Middle frontal gyrus (tissue), 1 donor: ENCODE measurements around the gene GHRH.

Source experiments
- DNase-seq: peaks from one replicate; pipeline ENCODE4 v3.0.0-alpha.2; 2015; ENCODE audit warnings: low spot score; ENCODE audit errors: extremely low spot score

The GHRH gene, protein sequence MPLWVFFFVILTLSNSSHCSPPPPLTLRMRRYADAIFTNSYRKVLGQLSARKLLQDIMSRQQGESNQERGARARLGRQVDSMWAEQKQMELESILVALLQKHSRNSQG

DNA sequence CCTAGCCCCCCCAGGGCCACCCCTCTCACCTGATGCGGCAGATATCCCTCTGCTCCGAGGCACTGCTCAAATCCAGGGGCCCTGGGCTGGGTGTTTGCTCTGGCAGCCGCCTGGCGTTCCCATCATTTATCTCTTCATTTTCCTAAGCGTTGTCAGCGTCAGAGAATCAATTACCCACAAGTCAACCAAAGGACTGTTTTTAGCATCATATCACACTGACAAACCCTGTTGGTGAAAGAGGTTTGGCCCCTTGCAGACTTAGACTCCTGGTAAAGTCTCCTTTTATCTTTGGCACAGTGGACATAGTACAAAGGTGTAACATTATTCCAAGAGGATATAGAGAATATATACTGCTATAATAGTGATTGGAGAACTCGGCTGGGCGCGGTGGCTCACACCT, at the start of gene GHRH:
TSS of gene GHRH (minus strand) at position 101 of the 400 bp plus-strand sequence. CDS start 4,925 bp downstream, outside the sequence.
- DNase-seq: no peak

DNA sequence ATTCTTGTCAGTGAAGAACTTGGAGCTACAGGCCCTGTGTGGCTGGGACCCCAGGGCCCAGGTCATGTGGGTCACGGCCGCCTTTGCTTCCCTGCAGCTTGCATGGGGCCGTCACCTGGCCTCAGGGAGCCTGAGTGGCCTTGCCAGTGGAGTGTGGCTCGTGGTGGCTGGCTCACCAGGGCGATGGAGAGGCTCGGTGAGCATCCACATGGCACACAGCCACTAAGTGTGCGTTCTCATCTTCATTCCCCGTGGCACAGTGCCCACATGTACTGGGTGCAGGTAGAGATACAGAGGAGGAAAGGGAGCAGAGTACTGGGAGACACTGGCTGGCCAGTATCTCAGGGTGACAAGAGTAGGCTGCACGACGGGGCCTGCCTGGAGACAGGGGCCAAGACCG, 49.3 kb upstream of the GHRH start:
- no peak for DNase-seq

DNA sequence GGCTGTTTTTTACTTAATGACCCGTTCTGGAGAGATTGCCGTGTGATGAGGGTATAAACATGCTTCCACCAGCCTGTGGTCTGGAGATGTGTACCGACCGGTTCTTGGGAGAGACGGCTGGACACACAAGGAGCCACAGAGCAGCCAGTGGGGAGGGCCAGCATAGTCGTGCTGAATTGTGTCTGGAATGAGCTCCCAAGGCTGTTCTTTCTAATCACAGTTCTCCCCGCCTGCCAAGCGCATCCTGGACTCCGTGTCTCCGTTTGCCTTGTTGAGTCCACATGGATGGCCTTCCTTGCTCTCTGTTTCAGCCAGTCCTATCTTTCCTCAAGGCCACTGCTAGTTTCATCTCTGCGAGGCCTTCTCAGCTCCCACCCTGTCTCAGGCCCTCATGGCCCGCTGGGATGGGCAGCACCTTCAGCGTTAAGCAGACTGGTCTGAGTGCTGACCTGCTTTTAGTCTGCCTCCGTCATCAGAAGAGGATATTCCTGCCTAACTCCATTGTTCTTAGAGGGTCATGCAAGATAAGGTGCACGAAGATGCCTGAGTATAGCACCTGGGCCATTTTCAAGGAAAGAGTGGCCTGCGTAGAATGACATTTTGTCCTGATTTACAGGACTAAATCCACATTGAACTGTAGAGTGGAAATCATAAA, 48.4 kb upstream of the GHRH start:
- no peak for DNase-seq

DNA sequence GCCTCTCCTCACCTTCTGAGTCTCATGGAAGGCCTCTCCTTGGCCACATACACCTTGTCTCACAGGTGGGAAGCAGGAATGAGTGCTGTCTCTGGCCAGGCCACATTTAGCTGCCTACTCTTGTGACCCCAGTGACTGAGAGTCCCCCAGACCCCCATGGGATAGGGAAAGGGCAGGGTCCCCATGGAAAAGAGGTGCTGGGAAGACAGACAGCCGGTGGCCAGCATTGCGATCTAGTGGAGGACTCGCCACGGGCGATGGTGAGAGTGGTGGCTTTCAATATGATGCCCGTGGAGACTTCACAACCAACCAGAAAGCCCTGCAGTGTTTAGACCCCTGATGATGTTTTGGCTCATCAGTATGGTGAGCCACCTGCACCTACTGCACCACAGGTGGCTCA, 47.7 kb upstream of the GHRH start:
- no peak for DNase-seq

DNA sequence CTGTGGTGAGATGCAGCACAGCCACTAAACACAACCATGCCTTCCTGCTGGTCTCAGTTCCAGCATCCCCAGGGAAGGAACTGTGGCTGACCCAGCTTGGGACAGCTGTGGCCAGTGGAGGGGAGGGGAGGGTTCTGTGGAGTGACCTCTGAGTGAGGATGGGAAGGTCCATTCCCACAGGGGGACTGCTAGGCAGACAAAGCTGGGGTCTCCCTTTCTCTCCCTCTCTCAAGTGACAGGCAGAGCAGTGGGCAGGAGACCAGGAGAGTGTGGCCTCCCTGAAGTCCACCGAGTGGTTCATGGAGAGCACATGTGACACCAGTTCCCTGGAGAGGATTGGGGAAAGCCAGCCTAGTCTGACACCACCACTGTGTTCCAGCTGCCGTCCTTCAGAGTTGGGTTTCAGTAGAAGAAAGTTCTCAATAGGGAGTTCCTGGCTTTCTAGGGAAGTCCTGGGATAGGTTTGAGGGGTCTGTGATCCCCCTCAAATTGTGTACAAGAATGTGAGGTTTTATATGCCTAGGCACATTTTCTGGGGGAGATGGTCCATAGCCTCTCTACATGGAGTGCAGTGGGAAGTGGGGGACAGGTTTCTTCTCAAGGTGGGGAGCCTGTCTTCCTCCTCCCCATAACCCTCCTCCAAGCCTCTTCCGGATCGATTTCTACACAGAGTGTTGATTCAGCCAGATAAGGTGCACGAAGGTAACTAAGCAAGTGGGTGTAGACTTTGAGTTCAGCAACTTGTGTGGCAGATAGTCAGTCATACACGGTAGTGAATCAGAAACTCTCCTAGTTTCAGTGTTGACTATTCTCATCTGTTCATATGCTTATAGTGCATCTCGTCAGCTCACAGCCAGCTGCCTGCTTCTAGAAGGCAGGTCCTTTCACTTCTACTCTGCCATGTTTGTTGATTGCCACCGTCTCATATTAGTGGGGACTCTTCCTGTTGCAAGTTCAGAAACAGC, 46.8 kb upstream of the GHRH start:
- DNase-seq: no peak

DNA sequence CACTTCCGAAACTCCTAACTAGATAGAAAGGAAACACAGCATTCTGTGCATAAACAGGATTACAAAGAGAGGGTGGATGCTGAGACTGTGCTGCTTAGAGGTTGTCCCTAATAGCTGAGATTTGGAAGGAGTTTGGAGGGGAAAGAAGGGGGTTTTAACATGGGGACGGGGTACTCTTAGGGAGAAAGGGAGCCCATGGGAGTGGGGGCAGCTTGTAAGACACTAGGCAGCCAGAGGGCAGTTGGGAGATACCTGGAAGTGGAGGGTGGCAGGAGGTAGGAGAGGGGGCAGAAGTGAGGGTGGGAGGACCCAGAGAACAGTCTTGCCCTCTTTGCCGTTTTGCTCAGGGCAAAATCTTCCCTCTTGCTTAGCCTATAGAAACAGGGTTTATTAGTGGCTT, 44.2 kb upstream of the GHRH start:
- no peak for DNase-seq

DNA sequence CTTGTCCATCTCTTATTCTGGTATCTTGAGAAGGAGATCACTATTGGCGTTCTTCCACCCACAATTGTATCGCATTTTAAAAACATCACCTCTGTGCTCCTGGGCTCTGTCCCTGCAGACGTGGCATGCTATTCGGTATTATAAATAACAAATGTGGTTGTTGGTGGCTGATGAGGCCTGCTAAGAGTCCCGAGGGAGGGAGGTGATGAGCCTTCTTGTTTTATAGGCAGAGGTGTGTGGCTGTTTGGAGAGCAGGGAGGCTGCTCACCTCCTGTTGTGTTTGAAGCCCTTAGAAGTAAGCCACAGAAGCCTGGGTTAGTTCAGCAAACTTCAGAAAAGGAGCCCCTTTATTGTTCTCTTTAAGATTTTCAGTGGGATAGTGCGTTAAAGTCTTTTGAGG, 43.5 kb upstream of the GHRH start:
- no peak for DNase-seq

DNA sequence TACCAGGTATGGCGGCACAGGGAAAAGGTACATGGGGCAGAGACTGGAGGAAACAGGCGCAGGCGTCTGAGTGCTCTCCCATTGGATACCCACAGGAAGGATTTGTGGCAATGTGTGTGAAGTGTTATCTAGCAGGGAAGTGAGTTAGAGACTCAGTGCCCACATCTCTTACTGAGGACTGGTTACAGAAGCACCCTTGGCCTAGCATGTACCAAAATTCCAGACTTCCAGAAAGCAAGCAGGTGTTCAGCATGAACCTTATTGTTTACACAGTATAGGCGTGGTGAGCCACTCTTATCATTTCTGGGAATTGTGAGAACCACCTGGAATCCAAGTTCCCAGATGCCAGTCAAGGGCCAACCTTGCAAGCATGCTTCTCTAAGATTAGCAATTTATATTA, 42.0 kb upstream of the GHRH start:
- no peak for DNase-seq

DNA sequence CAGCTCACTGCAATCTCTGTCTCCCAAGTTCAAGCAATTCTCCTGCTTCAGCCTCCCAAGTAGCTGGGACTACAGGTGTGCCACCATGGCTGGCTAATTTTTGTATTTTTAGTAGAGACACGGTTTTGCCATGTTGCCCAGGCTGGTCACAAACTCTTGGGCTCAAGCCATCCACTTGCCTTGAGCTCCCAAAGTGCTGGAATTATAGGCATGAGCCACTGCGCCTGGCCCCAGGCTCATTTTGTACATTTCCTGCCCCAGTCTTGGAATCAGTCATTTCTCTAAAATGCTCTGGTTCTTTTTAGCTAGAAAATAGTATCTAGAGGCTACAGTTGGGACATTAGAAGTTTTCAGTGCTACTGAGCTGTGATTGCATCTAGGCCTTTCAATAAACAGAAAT, 41.4 kb upstream of the GHRH start:
- no peak for DNase-seq

DNA sequence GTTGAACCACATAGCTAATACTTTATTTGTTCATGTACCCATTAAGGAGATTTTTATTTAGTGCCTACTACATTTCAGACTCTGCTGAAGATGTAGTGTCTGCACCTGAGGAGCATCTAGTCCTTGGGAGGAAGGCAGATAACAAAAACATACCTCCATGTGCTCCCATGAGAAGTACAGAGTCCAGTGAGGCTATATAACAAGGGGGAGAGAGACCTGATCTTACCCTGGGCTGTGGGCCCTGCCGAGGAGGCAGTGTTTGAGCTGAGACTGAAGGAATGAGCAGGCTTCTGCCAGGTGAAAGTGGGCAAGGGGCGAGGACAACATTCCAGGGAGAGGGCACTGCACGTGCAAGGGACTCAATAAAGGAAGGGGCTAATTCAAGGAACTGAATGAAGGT, 39.9 kb upstream of the GHRH start:
- no peak for DNase-seq

DNA sequence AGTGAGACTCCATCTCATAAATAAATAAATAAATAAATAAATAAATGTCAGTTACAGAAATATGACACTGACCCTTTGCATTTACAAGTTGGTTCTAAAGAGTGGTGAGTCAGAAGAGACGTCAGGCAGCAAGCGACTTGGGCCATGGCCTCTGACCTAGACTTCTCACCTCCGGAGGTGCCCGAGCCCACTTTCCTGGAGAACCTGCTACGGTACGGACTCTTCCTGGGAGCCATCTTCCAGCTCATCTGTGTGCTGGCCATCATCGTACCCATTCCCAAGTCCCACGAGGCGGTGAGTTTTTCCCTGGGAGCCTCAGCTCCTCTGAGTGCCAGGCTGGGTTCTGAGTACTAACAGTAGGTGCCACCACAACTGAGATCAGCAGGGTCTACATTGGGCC, 39.5 kb upstream of the GHRH start:
- DNase-seq: no peak

DNA sequence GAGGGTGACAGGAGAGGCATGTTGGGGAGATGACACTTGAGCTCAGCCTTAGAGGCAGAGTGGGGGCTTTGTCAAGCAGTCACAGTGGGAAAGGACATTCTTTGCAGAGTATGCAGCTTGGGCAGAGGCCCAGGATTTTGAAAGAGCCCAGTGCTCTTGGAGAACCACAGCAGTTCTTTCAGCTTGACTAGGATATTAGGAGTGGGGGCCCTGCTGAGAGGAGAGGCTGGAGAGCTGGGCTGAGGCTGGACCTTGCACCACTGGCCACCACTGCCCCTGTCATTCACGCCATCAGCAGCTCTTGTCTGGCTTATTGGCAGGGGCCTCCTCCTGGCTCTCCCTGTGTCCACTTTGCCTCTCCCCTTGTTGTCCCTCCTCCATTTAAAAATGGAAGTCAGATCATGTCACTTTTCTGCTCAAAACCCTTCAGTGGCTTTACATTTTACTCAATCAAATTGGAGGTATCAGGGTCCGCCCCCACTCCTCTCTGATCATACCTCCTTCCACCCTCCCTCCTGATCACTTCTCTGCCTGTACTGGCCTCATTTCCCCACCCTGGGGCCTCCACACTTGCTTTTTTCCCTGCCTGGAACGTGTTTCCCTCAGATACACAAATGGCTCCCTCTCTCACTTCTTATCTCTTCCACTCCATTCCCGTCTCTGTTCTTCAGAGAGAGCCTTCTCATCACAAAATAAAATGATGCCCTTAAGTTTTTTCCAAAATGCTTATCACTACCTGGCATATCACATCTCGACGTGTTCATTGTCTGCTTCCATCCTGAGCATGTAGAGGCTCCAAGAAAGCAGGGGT, 38.3 kb upstream of the GHRH start:
- no peak for DNase-seq

DNA sequence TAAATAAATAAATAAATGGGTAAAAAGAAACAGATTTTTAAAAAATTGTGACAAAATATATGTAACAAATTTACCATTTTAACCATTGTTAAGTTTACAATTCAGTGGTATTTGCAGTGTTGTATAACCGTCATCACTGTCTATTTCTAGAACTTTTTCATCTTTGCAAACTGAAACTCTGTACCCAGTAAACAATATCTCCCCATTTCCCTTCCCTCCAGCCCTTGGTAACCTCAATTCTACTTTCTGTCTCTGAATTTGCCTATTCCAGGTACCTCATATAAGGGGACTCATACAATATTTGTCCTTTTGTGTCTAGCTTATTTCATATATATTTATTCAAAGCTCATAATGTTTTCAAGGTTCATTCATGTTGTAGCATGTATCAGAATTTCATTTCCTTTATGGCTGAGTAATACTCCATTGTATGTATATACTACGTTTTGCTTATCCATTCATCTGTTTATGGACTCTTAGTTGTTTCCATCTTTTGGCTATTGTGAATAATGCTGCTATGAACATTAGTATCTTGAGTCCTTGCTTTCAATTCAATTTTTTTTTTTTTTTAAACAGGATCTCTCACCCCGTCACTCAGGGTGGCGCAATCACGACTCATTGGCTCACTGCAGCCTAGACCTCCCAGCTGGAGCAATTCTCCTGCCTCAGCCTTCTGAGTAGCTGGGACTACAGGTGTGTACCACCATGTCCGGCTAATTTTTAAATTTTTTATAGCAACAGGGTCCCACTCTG, 36.8 kb upstream of the GHRH start:
- DNase-seq: no peak

DNA sequence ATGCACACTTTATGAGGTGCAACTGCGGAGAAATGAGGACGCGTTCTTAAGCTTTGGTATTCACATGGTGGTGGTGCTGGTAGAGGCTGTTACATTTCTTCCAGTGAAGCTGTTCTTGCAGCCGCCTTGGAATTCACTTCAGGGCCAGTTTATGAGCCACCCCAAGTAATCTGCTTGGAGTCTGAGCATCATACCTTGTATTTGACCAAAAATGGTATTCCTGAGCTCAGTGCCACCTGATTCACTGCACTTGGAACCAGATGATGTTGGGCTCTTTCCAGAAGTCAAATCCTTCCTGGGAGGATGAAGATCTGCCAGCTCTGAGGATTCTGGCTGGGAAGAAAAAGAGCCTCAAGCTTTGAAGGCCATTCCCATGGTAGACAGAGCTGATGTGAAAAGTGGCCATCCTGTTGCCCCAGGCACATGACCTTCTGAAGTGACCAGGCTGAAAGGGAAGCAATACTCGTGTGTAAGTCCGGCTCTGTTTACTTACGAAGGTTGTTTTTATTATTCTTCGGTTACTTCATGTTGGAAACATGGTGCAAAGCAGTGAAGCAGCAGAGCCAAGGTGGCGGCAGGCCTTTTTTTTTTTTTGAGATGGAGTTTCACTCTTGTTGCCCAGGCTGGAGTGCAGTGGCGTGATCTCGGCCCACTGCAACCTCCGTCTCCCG, 35.6 kb upstream of the GHRH start:
- DNase-seq: no peak

DNA sequence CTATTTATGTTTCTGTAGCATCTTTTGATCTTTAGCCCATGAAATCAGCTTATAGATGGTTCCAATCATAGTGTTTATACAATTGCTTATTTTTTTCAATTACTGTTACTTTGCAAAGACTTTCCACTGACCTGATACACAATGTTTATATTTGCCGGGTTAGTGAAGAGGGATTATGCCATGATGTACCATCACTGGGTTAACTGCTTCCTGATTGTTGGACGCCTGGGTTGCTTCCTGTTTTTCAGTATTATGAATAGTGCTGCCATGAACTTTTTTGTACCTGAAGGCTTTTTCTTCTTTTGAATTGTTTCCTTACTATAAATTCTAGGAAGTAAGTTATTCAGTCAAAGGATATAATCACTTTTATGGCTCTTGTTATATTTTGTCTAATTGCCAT, 34.8 kb upstream of the GHRH start:
- no peak for DNase-seq

DNA sequence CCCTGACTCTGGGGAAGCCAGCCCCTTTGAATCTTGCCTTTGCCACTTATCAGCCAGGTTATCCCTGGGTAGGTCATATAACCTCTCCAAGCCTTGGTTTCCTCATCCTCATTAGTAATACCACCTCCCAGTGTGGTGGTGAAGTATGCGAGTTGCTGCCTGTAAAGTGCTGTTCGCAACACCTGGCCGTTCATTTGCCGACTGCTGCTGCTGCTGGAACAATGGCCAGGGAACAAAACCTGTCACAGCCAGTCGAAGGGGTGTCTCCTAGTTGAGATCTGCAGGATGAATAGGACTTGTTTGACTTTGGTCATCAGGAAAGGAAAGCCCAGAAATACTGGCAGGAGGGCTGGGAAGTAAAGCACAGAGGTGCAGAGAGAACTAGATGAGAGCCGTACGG, 34.0 kb upstream of the GHRH start:
- DNase-seq: no peak

DNA sequence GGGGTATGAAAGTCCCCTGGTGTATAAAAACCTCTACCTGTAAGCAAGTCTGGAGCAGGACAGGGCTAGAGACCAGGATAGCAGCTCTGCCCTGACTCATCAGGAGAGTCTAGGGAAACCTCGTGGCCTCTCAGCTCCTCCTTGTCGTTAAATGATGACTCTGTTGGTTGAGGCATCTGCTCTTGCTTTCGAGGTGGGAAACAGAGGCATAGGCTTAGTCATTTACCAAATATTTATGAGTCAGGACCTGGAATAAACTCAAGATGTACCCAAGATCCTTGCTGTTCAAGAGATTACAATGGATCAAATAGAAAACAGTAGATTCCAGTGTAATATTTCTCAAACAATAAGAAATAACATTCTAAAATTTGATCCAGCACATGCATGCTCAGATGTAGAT, 33.4 kb upstream of the GHRH start:
- no peak for DNase-seq

DNA sequence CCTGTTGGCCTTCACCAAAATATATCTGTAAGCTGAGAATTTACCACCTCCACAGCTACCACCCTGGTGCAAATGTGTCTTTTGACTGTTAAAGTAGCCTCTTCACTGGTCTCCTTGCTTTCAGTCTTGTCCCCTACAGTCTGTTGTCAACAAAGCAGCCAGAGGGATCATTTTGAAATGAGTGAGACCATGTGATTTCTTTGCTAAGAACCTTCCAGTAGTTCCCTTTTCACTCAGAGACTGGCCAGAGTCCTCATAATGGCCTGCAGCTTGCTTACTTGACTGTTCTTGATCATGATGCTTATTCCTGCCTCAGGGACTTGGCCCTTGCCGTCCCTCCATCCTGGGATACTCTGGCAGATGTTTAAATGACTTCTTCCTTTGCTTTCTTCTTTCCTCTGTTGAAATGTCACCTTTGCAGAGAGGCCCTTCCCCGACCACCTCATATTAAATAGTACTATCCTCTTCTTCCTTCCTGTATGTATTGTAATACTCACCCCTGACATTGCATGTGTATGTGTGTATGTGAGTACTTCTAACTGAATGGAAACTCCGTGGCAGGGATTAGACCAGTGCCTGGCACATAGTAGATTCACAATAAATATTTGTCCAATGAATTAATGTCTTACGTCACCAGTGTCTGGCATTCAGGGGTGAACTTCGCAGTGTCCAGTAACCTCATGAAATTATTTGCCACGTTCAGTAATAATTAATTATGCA, 32.8 kb upstream of the GHRH start:
- no peak for DNase-seq

DNA sequence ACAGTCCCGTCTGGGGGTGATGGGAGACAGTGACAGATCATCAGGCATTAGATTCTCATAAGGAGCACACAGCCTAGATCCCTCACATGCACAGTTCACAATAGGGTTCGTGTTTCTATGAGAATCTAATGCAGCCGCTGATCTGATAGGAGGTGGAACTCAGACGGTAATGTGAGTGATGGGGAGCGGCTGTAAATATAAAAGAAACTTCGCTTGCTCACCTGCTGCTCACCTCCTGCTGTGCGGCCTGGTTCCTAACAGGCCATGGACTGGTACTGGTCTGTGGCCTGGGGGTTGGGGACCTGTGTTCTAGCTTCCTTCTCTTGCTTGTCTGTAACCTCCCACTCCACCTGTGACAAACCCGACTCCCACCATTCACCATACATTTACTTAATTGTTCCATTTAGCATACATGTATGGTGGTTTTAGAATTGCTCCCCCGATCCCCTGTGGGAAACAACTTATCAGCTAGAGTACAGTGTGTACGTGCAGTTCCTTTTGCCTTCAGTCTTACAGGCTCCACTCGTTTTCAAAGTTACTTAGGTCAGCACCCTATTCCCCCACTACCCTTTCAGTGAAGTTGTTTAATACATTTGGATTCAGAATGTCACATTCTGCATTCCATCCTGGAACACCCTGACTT, 31.8 kb upstream of the GHRH start:
- DNase-seq: no peak
